ENCODE measurements around the gene PIK3C2G. TPM values are rescaled to one million over a fixed set of nuclear protein-coding genes. Genes with fewer than 3 reads are reported as not detected.
A peak's percentile ranks its signal among the peaks of the same experiment; 100 is the strongest.

The PIK3C2G gene
- total RNA-seq, 1 donor from 2014 or later: 1.7 TPM

DNA sequence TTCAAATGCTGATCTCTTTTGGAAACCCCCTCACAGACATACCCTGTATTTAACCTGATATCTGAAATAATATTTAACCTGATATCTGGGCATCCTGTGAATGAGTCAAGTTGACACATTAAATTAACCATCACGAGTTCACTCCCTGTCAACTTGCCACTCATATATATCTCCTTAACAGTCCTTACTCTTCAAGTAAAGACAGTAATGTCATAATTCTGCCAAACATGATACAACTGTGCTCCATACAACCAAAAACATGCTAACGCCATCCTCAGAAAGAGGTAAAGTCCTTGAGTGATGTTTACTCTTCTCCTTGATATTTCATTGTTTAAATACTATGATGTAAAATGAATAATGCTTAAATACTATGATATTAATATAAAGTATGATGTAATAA is 371.5 kb downstream of the PIK3C2G start:
- no peaks in the 10 kb centered on the region for H3K9me3 ChIP-seq
- H3K4me1 ChIP-seq: no peaks in the 10 kb centered on the region
- no peaks in the 10 kb centered on the region for H3K36me3 ChIP-seq
- H3K4me3 ChIP-seq: no peak overlapping the region
- DNase-seq (ENCODE audit: extremely low spot score in 2 of 2): no peak
- TF ChIP-seq POLR2A (IDR thresholded peaks at IDR 0.05) (no peak), POLR2AphosphoS5 (IDR thresholded peaks at IDR 0.05; ENCODE audit: insufficient read depth in 1 of 2, low read depth in 1 of 2) (no peak)
- TF ChIP-seq, protein P1, sequence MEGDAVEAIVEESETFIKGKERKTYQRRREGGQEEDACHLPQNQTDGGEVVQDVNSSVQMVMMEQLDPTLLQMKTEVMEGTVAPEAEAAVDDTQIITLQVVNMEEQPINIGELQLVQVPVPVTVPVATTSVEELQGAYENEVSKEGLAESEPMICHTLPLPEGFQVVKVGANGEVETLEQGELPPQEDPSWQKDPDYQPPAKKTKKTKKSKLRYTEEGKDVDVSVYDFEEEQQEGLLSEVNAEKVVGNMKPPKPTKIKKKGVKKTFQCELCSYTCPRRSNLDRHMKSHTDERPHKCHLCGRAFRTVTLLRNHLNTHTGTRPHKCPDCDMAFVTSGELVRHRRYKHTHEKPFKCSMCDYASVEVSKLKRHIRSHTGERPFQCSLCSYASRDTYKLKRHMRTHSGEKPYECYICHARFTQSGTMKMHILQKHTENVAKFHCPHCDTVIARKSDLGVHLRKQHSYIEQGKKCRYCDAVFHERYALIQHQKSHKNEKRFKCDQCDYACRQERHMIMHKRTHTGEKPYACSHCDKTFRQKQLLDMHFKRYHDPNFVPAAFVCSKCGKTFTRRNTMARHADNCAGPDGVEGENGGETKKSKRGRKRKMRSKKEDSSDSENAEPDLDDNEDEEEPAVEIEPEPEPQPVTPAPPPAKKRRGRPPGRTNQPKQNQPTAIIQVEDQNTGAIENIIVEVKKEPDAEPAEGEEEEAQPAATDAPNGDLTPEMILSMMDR (IDR thresholded peaks at IDR 0.05): no peak
- no peak overlapping the region for H3K27ac ChIP-seq
- intact Hi-C loops (cut with DNase I): no loop called here
- no peaks in the 10 kb centered on the region for H3K27me3 ChIP-seq

DNA sequence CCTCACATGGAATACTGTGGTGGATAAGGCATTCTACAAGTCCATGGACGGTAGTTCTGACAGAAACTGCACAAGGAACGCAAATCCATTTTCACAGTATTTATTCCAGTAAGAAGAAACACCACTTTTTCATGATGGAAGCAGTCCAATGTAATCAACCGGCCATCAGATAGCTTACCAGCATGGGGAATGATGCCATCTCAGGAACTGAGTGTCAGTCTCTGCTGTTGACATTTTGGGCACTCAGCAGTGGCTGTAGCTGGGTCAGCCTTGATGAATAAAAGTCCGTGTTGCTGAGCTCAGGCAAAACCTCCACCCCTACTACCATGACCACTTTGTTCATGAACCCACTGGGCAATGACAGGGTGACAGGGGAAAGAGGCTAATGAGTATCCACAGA is 373.1 kb downstream of the PIK3C2G start:
- H3K9me3 ChIP-seq: no peaks in the 10 kb centered on the region
- TF ChIP-seq POLR2A (IDR thresholded peaks at IDR 0.05): no peak
- no peak for TF ChIP-seq POLR2AphosphoS5 (IDR thresholded peaks at IDR 0.05; ENCODE audit: insufficient read depth in 1 of 2, low read depth in 1 of 2)
- TF ChIP-seq, protein P1 (IDR thresholded peaks at IDR 0.05): no peak
- no peaks in the 10 kb centered on the region for H3K4me1 ChIP-seq
- no peaks in the 10 kb centered on the region for H3K36me3 ChIP-seq
- H3K4me3 ChIP-seq: no peak overlapping the region
- intact Hi-C loops (cut with DNase I): no loop called here
- no peak overlapping the region for H3K27ac ChIP-seq
- no peaks in the 10 kb centered on the region for H3K27me3 ChIP-seq
- DNase-seq (ENCODE audit: extremely low spot score in 2 of 2): no peak

DNA sequence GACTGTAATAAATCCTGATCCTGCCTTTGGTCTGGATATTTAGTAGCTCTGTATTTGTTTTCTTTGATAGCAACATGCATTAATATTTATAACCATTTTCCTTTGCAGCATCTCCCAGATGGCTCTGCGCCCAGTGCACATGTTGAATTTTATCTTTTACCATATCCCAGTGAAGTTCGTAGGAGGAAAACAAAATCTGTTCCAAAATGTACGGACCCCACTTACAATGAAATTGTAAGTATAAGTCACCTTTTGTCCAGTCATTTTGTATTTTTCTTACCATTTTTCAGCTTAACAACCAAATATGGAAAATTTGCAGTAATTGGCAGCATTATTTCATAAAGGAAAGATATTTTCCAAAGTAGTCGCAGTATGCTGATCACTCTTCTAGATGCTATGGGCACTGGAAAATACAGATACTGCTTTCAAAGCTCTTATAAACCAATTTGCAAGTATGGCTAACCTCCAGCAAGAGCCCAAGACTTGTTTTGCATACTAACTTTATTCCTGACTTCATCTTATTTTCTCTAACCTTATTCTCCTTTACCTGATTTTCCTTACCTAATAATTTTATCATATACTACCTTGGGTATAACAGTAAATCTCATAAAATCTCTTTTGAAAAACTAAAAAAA is 379.1 kb downstream of the PIK3C2G start:
- no peak for DNase-seq (ENCODE audit: extremely low spot score in 2 of 2)
- TF ChIP-seq POLR2A (IDR thresholded peaks at IDR 0.05) (no peak), POLR2AphosphoS5 (IDR thresholded peaks at IDR 0.05; ENCODE audit: insufficient read depth in 1 of 2, low read depth in 1 of 2) (no peak)
- TF ChIP-seq, protein P1 (IDR thresholded peaks at IDR 0.05): no peak
- no peak overlapping the region for H3K27ac ChIP-seq

DNA sequence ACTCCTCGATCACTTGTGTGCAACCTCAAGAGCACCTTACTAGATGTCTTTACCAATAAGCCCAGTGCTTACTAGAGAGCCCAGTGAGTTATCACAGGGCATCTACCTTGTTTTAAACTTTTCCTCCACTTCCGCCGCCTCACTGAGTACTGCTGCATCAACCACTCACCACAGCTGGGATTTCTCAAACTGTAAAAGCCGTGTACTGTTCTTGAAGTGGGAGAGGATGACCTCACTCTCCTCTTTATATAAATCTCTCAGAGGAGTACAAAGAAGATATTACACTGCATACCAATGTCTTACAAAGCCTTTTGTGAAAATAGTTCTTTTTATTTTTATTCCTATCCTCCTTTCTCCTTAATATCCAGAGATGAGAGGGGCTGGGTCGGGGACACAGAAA is 382.4 kb downstream of the PIK3C2G start:
- Histone ChIP-seq H3K27ac (peak overlapping the region; percentile 50), H3K9me3 (no peaks in the 10 kb centered on the region), H3K27me3 (no peaks in the 10 kb centered on the region), H3K4me1 (peaks cover 6% of the 10 kb centered on the region), H3K36me3 (no peaks in the 10 kb centered on the region), H3K4me3 (no peak overlapping the region)
- no peak for TF ChIP-seq POLR2AphosphoS5 (IDR thresholded peaks at IDR 0.05; ENCODE audit: insufficient read depth in 1 of 2, low read depth in 1 of 2)
- no peak for TF ChIP-seq POLR2A (IDR thresholded peaks at IDR 0.05)
- TF ChIP-seq, protein P1 (IDR thresholded peaks at IDR 0.05): no peak
- DNase-seq (ENCODE audit: extremely low spot score in 2 of 2): no peak
- intact Hi-C loops (cut with DNase I): no loop called here

More for the DNA sequence above, 379.1 kb downstream of the PIK3C2G start:
- Histone ChIP-seq H3K27me3 (no peaks in the 10 kb centered on the region), H3K36me3 (no peaks in the 10 kb centered on the region), H3K9me3 (no peaks in the 10 kb centered on the region), H3K4me3 (no peak overlapping the region), H3K4me1 (peaks cover 6% of the 10 kb centered on the region)
- intact Hi-C loops (cut with DNase I): no loop called here

DNA sequence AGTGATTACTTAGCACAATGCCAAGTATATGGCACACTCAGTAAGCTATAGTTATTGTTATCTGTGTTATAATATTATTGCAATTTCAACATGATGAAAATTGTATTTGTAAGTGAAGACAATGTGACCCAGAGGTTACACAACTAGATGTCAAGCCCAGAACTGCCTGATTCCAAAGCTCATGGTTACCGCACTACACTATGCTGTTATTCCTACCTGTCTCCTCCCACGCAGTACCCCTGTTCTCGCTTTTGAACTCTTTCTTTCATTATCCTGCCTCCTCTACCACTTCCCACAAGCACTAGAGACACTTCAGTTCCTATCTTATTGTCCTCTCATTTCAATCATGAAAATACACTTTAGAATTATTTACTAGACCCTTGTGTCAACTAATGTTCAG is 383.2 kb downstream of the PIK3C2G start:
- TF ChIP-seq, protein P1 (IDR thresholded peaks at IDR 0.05): no peak
- no peak for TF ChIP-seq POLR2A (IDR thresholded peaks at IDR 0.05)
- TF ChIP-seq POLR2AphosphoS5 (IDR thresholded peaks at IDR 0.05; ENCODE audit: insufficient read depth in 1 of 2, low read depth in 1 of 2): no peak
- H3K27ac ChIP-seq: peak overlapping the region; percentile 50
- intact Hi-C loops (cut with DNase I): no loop called here
- no peaks in the 10 kb centered on the region for H3K36me3 ChIP-seq
- no peaks in the 10 kb centered on the region for H3K27me3 ChIP-seq
- peaks cover 6% of the 10 kb centered on the region for H3K4me1 ChIP-seq
- DNase-seq (ENCODE audit: extremely low spot score in 2 of 2): no peak
- no peak overlapping the region for H3K4me3 ChIP-seq
- no peaks in the 10 kb centered on the region for H3K9me3 ChIP-seq

Data from vagina (tissue), 2 donors.